Epithelial cell of esophagus (primary cell): Measurements from ENCODE around the gene PHACTR2.

Source experiments
- DNase-seq: peaks from one replicate; pipeline ENCODE4 v3.0.0; 2010; ENCODE audit warnings: low read depth
- H3K4me3 ChIP-seq: 2 replicates; pipeline ENCODE4 v1.5.1; 2011; ENCODE audit warnings: mild to moderate bottlenecking, low read length, control low read depth
- CTCF ChIP-seq: IDR thresholded peaks from 2 replicates; pipeline ENCODE4 v1.5.1; 2011; ENCODE audit warnings: low read depth, mild to moderate bottlenecking, low read length, control low read depth, inconsistent platforms; ENCODE audit not compliant: insufficient read depth; ENCODE audit errors: missing control alignments

PHACTR2 gene

GRCh38 chr6:143708889-143709288 lies 31.1 kb downstream of the PHACTR2 start:
- TF ChIP-seq CTCF, result no peak
- DNase-seq, result no peak
- no peak overlapping the region for H3K4me3 ChIP-seq

- DNase-seq, result no peak
- H3K4me3 ChIP-seq, result no peak overlapping the region
- no peak for TF ChIP-seq CTCF
These were observed 33.9 kb downstream of the PHACTR2 start for GRCh38 chr6:143711714-143712113.

GRCh38 chr6:143718472-143718871 lies 40.7 kb downstream of the PHACTR2 start:
- DNase-seq, result no peak
- H3K4me3 ChIP-seq, result no peak overlapping the region
- no peak for TF ChIP-seq CTCF

- DNase-seq, result peak; percentile 28
- TF ChIP-seq CTCF, result no peak
- no peak overlapping the region for H3K4me3 ChIP-seq
These were observed 43.9 kb downstream of the PHACTR2 start for GRCh38 chr6:143721642-143722041.

- no peak for TF ChIP-seq CTCF
- DNase-seq, result no peak
- H3K4me3 ChIP-seq, result no peak overlapping the region
These were observed 47.1 kb downstream of the PHACTR2 start for GRCh38 chr6:143724876-143725275.

- no peak overlapping the region for H3K4me3 ChIP-seq
- no peak for DNase-seq
- no peak for TF ChIP-seq CTCF
These were observed 48.4 kb downstream of the PHACTR2 start for GRCh38 chr6:143726015-143726647.

GRCh38 chr6:143727035-143727434 lies 49.3 kb downstream of the PHACTR2 start:
- no peak overlapping the region for H3K4me3 ChIP-seq
- TF ChIP-seq CTCF, result no peak
- DNase-seq, result peak; percentile 14
